Fibroblast of skin of left quadriceps (primary cell): ENCODE results near the gene TRAF3IP1.

Experiments used
- DNase-seq, 2 experiments: peaks; one replicate each; pipeline ENCODE4 v3.0.0-alpha.2; 2013; ENCODE audit warnings: low read depth in 2 of 2

Gene TRAF3IP1

GRCh38 chr2:238287737-238288649 is 32.3 kb upstream of the TRAF3IP1 start, which contains the start of gene PER2:
Gene PER2 (minus strand): TSS chr2:238288610. CDS start chr2:238277936, 10,674 bp downstream.
- DNase-seq, result peak; percentile 44

GRCh38 chr2:238288650-238289573 is 31.4 kb upstream of the TRAF3IP1 start:
- peak; percentile 97 to 98 for DNase-seq

- no peak for DNase-seq
Measured at GRCh38 chr2:238289574-238289973, 30.7 kb upstream of the TRAF3IP1 start.

- DNase-seq, result no peak
Measured at GRCh38 chr2:238290091-238290509, 30.2 kb upstream of the TRAF3IP1 start.

GRCh38 chr2:238290715-238291549 is 29.4 kb upstream of the TRAF3IP1 start:
- DNase-seq, result no peak

GRCh38 chr2:238291550-238292281 is 28.6 kb upstream of the TRAF3IP1 start:
- DNase-seq, result no peak

GRCh38 chr2:238294046-238294392 is 26.3 kb upstream of the TRAF3IP1 start:
- DNase-seq, result no peak

GRCh38 chr2:238294393-238295143 is 25.8 kb upstream of the TRAF3IP1 start:
- no peak for DNase-seq

- DNase-seq, result no peak
Measured at GRCh38 chr2:238295144-238296112, 24.9 kb upstream of the TRAF3IP1 start.

GRCh38 chr2:238296638-238297457 is 23.5 kb upstream of the TRAF3IP1 start:
- DNase-seq, result no peak

GRCh38 chr2:238299803-238300202 is 20.5 kb upstream of the TRAF3IP1 start:
- no peak for DNase-seq

- no peak for DNase-seq
Measured at GRCh38 chr2:238302087-238302486, 18.2 kb upstream of the TRAF3IP1 start.

- no peak for DNase-seq
Measured at GRCh38 chr2:238302751-238303150, 17.6 kb upstream of the TRAF3IP1 start.

- DNase-seq, result no peak
Measured at GRCh38 chr2:238304116-238304515, 16.2 kb upstream of the TRAF3IP1 start.

- no peak for DNase-seq
Measured at GRCh38 chr2:238305092-238305862, 15.0 kb upstream of the TRAF3IP1 start.

- no peak for DNase-seq
Measured at GRCh38 chr2:238305965-238306671, 14.2 kb upstream of the TRAF3IP1 start.

GRCh38 chr2:238306672-238306998 is 13.7 kb upstream of the TRAF3IP1 start:
- DNase-seq, result no peak
